A549 (cell line): ENCODE data around the gene SPATA31D4.
"Not testable (repeated sequence)": the region's sequence is repeated elsewhere in the genome, so short reads cannot be mapped to it uniquely, and the experiment has no call there.

Source experiments
- EP300 ChIP-seq, 2 experiments: fragments of >200 bp; sonication (Bioruptor Twin); formaldehyde crosslinking; IDR thresholded peaks; 2 replicates in 1 of 2; 3 replicates in 1 of 2; pipeline ENCODE4 v1.6.1; 2016 to 2017
- JUN ChIP-seq, 2 experiments: fragments of >200 bp; sonication (Bioruptor Twin); formaldehyde crosslinking; IDR thresholded peaks; 2 replicates in 1 of 2; 3 replicates in 1 of 2; pipeline ENCODE4 v1.6.1; 2016 to 2017
- NR3C1 ChIP-seq: fragments of >200 bp; sonication (Bioruptor Twin); formaldehyde crosslinking; IDR thresholded peaks from 3 replicates; pipeline ENCODE4 v1.6.1; 2017
- POLR2A ChIP-seq: IDR thresholded peaks from 2 replicates; pipeline ENCODE4 v1.6.1; 2012; ENCODE audit warnings: mild to moderate bottlenecking, low read length
- RFX5 ChIP-seq: fragments of 450-650 bp; IDR thresholded peaks from 2 replicates; pipeline ENCODE4 v1.7.1; 2014; ENCODE audit warnings: antibody characterized with exemption, mild to moderate bottlenecking, moderate library complexity
- TF ChIP-seq, protein P1 (sequence below): fragments of >200 bp; sonication (Bioruptor Twin); formaldehyde crosslinking; IDR thresholded peaks from 3 replicates; pipeline ENCODE4 v1.5.1; 2016

DNA sequence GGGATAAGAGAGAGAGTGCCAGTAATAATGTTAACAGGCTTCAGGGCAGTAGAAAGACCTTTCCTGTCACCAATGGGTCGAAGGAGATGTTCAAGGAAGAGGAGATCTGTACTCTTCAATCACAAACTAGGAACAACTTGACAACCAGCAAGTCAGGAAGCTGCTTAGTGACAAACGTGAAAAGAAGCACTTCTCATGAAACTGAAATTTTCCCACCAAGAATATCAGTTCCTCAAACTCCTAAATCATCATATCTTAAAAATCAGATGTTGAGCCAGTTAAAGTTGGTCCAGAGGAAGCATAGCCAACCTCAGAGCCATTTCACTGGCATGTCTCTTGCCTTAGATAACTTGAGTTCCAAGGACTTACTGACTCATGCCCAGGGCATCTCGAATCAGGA is 20.4 kb downstream of the SPATA31D4 start:
- TF ChIP-seq POLR2A; EP300 (IDR thresholded peaks at IDR 0.05); JUN (IDR thresholded peaks at IDR 0.05); NR3C1; RFX5: not testable (repeated sequence)
- TF ChIP-seq, protein P1, sequence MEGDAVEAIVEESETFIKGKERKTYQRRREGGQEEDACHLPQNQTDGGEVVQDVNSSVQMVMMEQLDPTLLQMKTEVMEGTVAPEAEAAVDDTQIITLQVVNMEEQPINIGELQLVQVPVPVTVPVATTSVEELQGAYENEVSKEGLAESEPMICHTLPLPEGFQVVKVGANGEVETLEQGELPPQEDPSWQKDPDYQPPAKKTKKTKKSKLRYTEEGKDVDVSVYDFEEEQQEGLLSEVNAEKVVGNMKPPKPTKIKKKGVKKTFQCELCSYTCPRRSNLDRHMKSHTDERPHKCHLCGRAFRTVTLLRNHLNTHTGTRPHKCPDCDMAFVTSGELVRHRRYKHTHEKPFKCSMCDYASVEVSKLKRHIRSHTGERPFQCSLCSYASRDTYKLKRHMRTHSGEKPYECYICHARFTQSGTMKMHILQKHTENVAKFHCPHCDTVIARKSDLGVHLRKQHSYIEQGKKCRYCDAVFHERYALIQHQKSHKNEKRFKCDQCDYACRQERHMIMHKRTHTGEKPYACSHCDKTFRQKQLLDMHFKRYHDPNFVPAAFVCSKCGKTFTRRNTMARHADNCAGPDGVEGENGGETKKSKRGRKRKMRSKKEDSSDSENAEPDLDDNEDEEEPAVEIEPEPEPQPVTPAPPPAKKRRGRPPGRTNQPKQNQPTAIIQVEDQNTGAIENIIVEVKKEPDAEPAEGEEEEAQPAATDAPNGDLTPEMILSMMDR: not testable (repeated sequence)
